ENCODE results near the gene VCX. TPM values are rescaled to one million over a fixed set of nuclear protein-coding genes. Genes with fewer than 3 reads are reported as not detected.
A peak's percentile ranks its signal among the peaks of the same experiment; 100 is the strongest.
"Not testable (repeated sequence)": the region's sequence is repeated elsewhere in the genome, so short reads cannot be mapped to it uniquely, and the experiment has no call there.

VCX gene
- total RNA-seq, result not detected
- under 1 TPM in 1 of 2 donors, not detected in 1; 0.44 TPM for polyA plus RNA-seq (ENCODE audit: insufficient read length in 2 of 2)
- long read RNA-seq, donor 1, result 0 reads
- long read RNA-seq, donor 2, result 0 reads
- long read RNA-seq, donor 3, result 0 reads
- long read RNA-seq, donor 4, result 0 reads

GRCh38 chrX:7842871-7843270, at the start of gene VCX:
Gene VCX (plus strand): TSS chrX:7843171. CDS start chrX:7843204, 33 bp downstream.
- H3K36me3 ChIP-seq (ENCODE audit: control insufficient read depth, insufficient read depth, low read length); H3K4me1 ChIP-seq (ENCODE audit: control insufficient read depth, insufficient read depth, low read length); H3K4me3 ChIP-seq (ENCODE audit: low read depth, low read length); H3K27me3 ChIP-seq (ENCODE audit: control insufficient read depth, insufficient read depth, low read length); H3K9me3 ChIP-seq (ENCODE audit: control insufficient read depth, insufficient read depth, low read length); DNase-seq (ENCODE audit: low read depth in 4 of 6, low spot score in 6 of 6); H3K27ac ChIP-seq (ENCODE audit: low read depth, low read length): not testable (repeated sequence)
- WGBS (ENCODE audit: insufficient coverage), result no CpG with 5 or more reads among the region's 20 CpGs

GRCh38 chrX:7798327-7798726, 44.6 kb upstream of the VCX start:
- H3K4me1 ChIP-seq (ENCODE audit: control insufficient read depth, insufficient read depth, low read length), result no peaks in the 10 kb centered on the region
- WGBS (ENCODE audit: insufficient coverage), result no CpG with 5 or more reads among the region's 2 CpGs

GRCh38 chrX:7801711-7802110, 41.3 kb upstream of the VCX start:
- Histone ChIP-seq H3K36me3 (ENCODE audit: control insufficient read depth, insufficient read depth, low read length) (no peaks in the 10 kb centered on the region), H3K27me3 (ENCODE audit: control insufficient read depth, insufficient read depth, low read length) (peaks cover 4% of the 10 kb centered on the region), H3K9me3 (ENCODE audit: control insufficient read depth, insufficient read depth, low read length) (no peaks in the 10 kb centered on the region), H3K4me1 (ENCODE audit: control insufficient read depth, insufficient read depth, low read length) (no peaks in the 10 kb centered on the region), H3K27ac (ENCODE audit: low read depth, low read length) (no peak overlapping the region), H3K4me3 (ENCODE audit: low read depth, low read length) (no peak overlapping the region)
- DNase-seq (ENCODE audit: low read depth in 4 of 6, low spot score in 6 of 6), result peak in 1 of 6 donors; percentile 44
- WGBS (ENCODE audit: insufficient coverage), result 89% methylated on average over 2 of the region's 2 CpGs

More at GRCh38 chrX:7798327-7798726, 44.6 kb upstream of the VCX start:
- no peaks in the 10 kb centered on the region for H3K36me3 ChIP-seq (ENCODE audit: control insufficient read depth, insufficient read depth, low read length)
- no peak overlapping the region for H3K4me3 ChIP-seq (ENCODE audit: low read depth, low read length)
- no peaks in the 10 kb centered on the region for H3K27me3 ChIP-seq (ENCODE audit: control insufficient read depth, insufficient read depth, low read length)
- no peak for DNase-seq (ENCODE audit: low read depth in 4 of 6, low spot score in 6 of 6)
- no peak overlapping the region for H3K27ac ChIP-seq (ENCODE audit: low read depth, low read length)
- no peaks in the 10 kb centered on the region for H3K9me3 ChIP-seq (ENCODE audit: control insufficient read depth, insufficient read depth, low read length)

GRCh38 chrX:7815166-7815805, 27.7 kb upstream of the VCX start:
- Histone ChIP-seq H3K27ac (ENCODE audit: low read depth, low read length) (no peak overlapping the region), H3K4me1 (ENCODE audit: control insufficient read depth, insufficient read depth, low read length) (no peaks in the 10 kb centered on the region), H3K4me3 (ENCODE audit: low read depth, low read length) (no peak overlapping the region), H3K27me3 (ENCODE audit: control insufficient read depth, insufficient read depth, low read length) (no peaks in the 10 kb centered on the region), H3K36me3 (ENCODE audit: control insufficient read depth, insufficient read depth, low read length) (no peaks in the 10 kb centered on the region), H3K9me3 (ENCODE audit: control insufficient read depth, insufficient read depth, low read length) (no peaks in the 10 kb centered on the region)
- DNase-seq (ENCODE audit: low read depth in 4 of 6, low spot score in 6 of 6), result no peak
- WGBS (ENCODE audit: insufficient coverage), result no CpG with 5 or more reads among the region's 2 CpGs

- Histone ChIP-seq H3K9me3 (ENCODE audit: control insufficient read depth, insufficient read depth, low read length) (no peaks in the 10 kb centered on the region), H3K4me1 (ENCODE audit: control insufficient read depth, insufficient read depth, low read length) (no peaks in the 10 kb centered on the region), H3K27me3 (ENCODE audit: control insufficient read depth, insufficient read depth, low read length) (peaks cover 3% of the 10 kb centered on the region), H3K4me3 (ENCODE audit: low read depth, low read length) (no peak overlapping the region), H3K27ac (ENCODE audit: low read depth, low read length) (no peak overlapping the region), H3K36me3 (ENCODE audit: control insufficient read depth, insufficient read depth, low read length) (no peaks in the 10 kb centered on the region)
- 81% methylated on average over 2 of the region's 2 CpGs for WGBS (ENCODE audit: insufficient coverage)
- DNase-seq (ENCODE audit: low read depth in 4 of 6, low spot score in 6 of 6), result no peak
These were observed 14.4 kb upstream of the VCX start for GRCh38 chrX:7828594-7828993.

GRCh38 chrX:7841084-7841805, 1.7 kb upstream of the VCX start:
- H3K27ac ChIP-seq (ENCODE audit: low read depth, low read length), result no peak overlapping the region
- DNase-seq (ENCODE audit: low read depth in 4 of 6, low spot score in 6 of 6), result no peak
- no peaks in the 10 kb centered on the region for H3K4me1 ChIP-seq (ENCODE audit: control insufficient read depth, insufficient read depth, low read length)
- H3K36me3 ChIP-seq (ENCODE audit: control insufficient read depth, insufficient read depth, low read length), result no peaks in the 10 kb centered on the region
- no peaks in the 10 kb centered on the region for H3K27me3 ChIP-seq (ENCODE audit: control insufficient read depth, insufficient read depth, low read length)
- WGBS (ENCODE audit: insufficient coverage), result no CpG with 5 or more reads among the region's 3 CpGs
- H3K4me3 ChIP-seq (ENCODE audit: low read depth, low read length), result no peak overlapping the region
- H3K9me3 ChIP-seq (ENCODE audit: control insufficient read depth, insufficient read depth, low read length), result no peaks in the 10 kb centered on the region

GRCh38 chrX:7852166-7852565, 9.2 kb downstream of the VCX start:
- Histone ChIP-seq H3K27ac (ENCODE audit: low read depth, low read length) (no peak overlapping the region), H3K4me1 (ENCODE audit: control insufficient read depth, insufficient read depth, low read length) (no peaks in the 10 kb centered on the region), H3K4me3 (ENCODE audit: low read depth, low read length) (no peak overlapping the region), H3K36me3 (ENCODE audit: control insufficient read depth, insufficient read depth, low read length) (no peaks in the 10 kb centered on the region), H3K9me3 (ENCODE audit: control insufficient read depth, insufficient read depth, low read length) (no peaks in the 10 kb centered on the region), H3K27me3 (ENCODE audit: control insufficient read depth, insufficient read depth, low read length) (peaks cover 3% of the 10 kb centered on the region)
- 17% methylated on average over 1 of the region's 1 CpG for WGBS (ENCODE audit: insufficient coverage)
- no peak for DNase-seq (ENCODE audit: low read depth in 4 of 6, low spot score in 6 of 6)

- Histone ChIP-seq H3K27me3 (ENCODE audit: control insufficient read depth, insufficient read depth, low read length) (no peaks in the 10 kb centered on the region), H3K4me1 (ENCODE audit: control insufficient read depth, insufficient read depth, low read length) (no peaks in the 10 kb centered on the region), H3K4me3 (ENCODE audit: low read depth, low read length) (no peak overlapping the region), H3K27ac (ENCODE audit: low read depth, low read length) (no peak overlapping the region), H3K36me3 (ENCODE audit: control insufficient read depth, insufficient read depth, low read length) (no peaks in the 10 kb centered on the region), H3K9me3 (ENCODE audit: control insufficient read depth, insufficient read depth, low read length) (no peaks in the 10 kb centered on the region)
- WGBS (ENCODE audit: insufficient coverage), result no CpG with 5 or more reads among the region's 4 CpGs
- DNase-seq (ENCODE audit: low read depth in 4 of 6, low spot score in 6 of 6), result no peak
These were observed 29.1 kb downstream of the VCX start for GRCh38 chrX:7872042-7872441.

GRCh38 chrX:7876957-7877356, 34.0 kb downstream of the VCX start:
- whole genome bisulfite sequencing (ENCODE audit: insufficient coverage), result 100% methylated on average over 2 of the region's 2 CpGs
- Histone ChIP-seq H3K9me3 (ENCODE audit: control insufficient read depth, insufficient read depth, low read length) (no peaks in the 10 kb centered on the region), H3K36me3 (ENCODE audit: control insufficient read depth, insufficient read depth, low read length) (no peaks in the 10 kb centered on the region), H3K27me3 (ENCODE audit: control insufficient read depth, insufficient read depth, low read length) (peaks cover 2% of the 10 kb centered on the region), H3K4me3 (ENCODE audit: low read depth, low read length) (no peak overlapping the region), H3K27ac (ENCODE audit: low read depth, low read length) (no peak overlapping the region), H3K4me1 (ENCODE audit: control insufficient read depth, insufficient read depth, low read length) (no peaks in the 10 kb centered on the region)
- DNase-seq (ENCODE audit: low read depth in 4 of 6, low spot score in 6 of 6), result no peak

GRCh38 chrX:7889135-7889534, 46.2 kb downstream of the VCX start:
- no peaks in the 10 kb centered on the region for H3K4me1 ChIP-seq (ENCODE audit: control insufficient read depth, insufficient read depth, low read length)
- no peaks in the 10 kb centered on the region for H3K27me3 ChIP-seq (ENCODE audit: control insufficient read depth, insufficient read depth, low read length)
- no peaks in the 10 kb centered on the region for H3K36me3 ChIP-seq (ENCODE audit: control insufficient read depth, insufficient read depth, low read length)
- DNase-seq (ENCODE audit: low read depth in 4 of 6, low spot score in 6 of 6), result peak in 1 of 6 donors; percentile 46
- H3K9me3 ChIP-seq (ENCODE audit: control insufficient read depth, insufficient read depth, low read length), result no peaks in the 10 kb centered on the region
- no CpG with 5 or more reads among the region's 2 CpGs for WGBS (ENCODE audit: insufficient coverage)
- H3K27ac ChIP-seq (ENCODE audit: low read depth, low read length), result no peak overlapping the region
- no peak overlapping the region for H3K4me3 ChIP-seq (ENCODE audit: low read depth, low read length)
